GM06990 (cell line): ENCODE results near the gene SNRPA1.

Source experiments
- DNase-seq: peaks from one replicate; pipeline ENCODE4 v3.0.0-alpha.2; 2011; ENCODE audit not compliant: insufficient read length; ENCODE audit errors: extremely low read depth
- H3K27me3 ChIP-seq: replicated peaks from 2 replicates; pipeline ENCODE4 v1.6.0; 2011; ENCODE audit warnings: low read length; ENCODE audit not compliant: control insufficient read depth, insufficient read depth
- H3K36me3 ChIP-seq: 2 replicates; pipeline ENCODE4 v1.5.1; 2011; ENCODE audit warnings: low read length; ENCODE audit not compliant: control insufficient read depth, insufficient read depth
- H3K4me3 ChIP-seq: replicated peaks from 2 replicates; pipeline ENCODE4 v1.5.1; 2011; ENCODE audit warnings: low read depth, mild to moderate bottlenecking, control low read depth, low read length
- CTCF ChIP-seq: IDR thresholded peaks from 2 replicates; pipeline ENCODE4 v1.5.1; 2011; ENCODE audit warnings: low read length, control low read depth, mild to moderate bottlenecking, inconsistent platforms; ENCODE audit not compliant: insufficient read depth, poor library complexity, severe bottlenecking

Gene SNRPA1

DNA sequence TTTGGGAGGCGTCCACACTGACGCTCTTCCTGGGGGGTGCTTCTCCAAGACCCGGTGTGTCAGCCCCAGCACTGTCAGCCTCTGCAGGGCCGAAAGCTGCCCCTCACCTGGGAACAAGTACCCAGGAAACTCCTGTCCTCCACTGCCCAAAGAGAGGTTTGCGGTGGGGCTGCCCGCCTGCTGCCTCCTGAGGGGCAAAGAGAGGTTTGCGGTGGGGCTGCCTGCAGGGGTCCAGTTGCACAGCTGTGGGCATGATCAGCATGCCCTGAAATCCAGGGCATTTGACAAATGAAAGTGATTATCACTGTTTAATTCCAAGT, 15.1 kb upstream of the SNRPA1 start:
- Histone ChIP-seq H3K4me3 (no peak overlapping the region), H3K36me3 (no peaks in the 10 kb centered on the region), H3K27me3 (no peaks in the 10 kb centered on the region)
- TF ChIP-seq CTCF: no peak
- no peak for DNase-seq

GRCh38 chr15:101309436-101310160, 14.6 kb upstream of the SNRPA1 start:
- no peaks in the 10 kb centered on the region for H3K27me3 ChIP-seq
- no peak for TF ChIP-seq CTCF
- DNase-seq: no peak

GRCh38 chr15:101308604-101309435, 13.8 kb upstream of the SNRPA1 start:
- Histone ChIP-seq H3K36me3 (no peaks in the 10 kb centered on the region), H3K27me3 (no peaks in the 10 kb centered on the region), H3K4me3 (no peak overlapping the region)
- TF ChIP-seq CTCF: no peak
- DNase-seq: no peak

More at GRCh38 chr15:101309436-101310160, 14.6 kb upstream of the SNRPA1 start:
- Histone ChIP-seq H3K36me3 (no peaks in the 10 kb centered on the region), H3K4me3 (no peak overlapping the region)

GRCh38 chr15:101307897-101308603, 13.0 kb upstream of the SNRPA1 start:
- H3K36me3 ChIP-seq: no peaks in the 10 kb centered on the region
- no peaks in the 10 kb centered on the region for H3K27me3 ChIP-seq
- no peak for TF ChIP-seq CTCF
- H3K4me3 ChIP-seq: no peak overlapping the region
- no peak for DNase-seq

- DNase-seq: no peak
- Histone ChIP-seq H3K4me3 (no peak overlapping the region), H3K27me3 (no peaks in the 10 kb centered on the region), H3K36me3 (no peaks in the 10 kb centered on the region)
- no peak for TF ChIP-seq CTCF
Measured at GRCh38 chr15:101307048-101307896, 12.2 kb upstream of the SNRPA1 start.
